Nephron progenitor cell (in vitro differentiated cells): Measurements from ENCODE around the gene CRNKL1.

Experiments used
- DNase-seq: peaks from one replicate; pipeline ENCODE4 v3.0.0; 2021
- H3K27ac Mint-ChIP-seq: 2 replicates; pipeline ENCODE4 v1.8.0; 2021; ENCODE audit warnings: mild to moderate bottlenecking, moderate library complexity, mixed read lengths
- H3K27me3 Mint-ChIP-seq: 2 replicates; pipeline ENCODE4 v1.8.0; 2021; ENCODE audit warnings: mild to moderate bottlenecking, low read depth, mixed read lengths; ENCODE audit not compliant: poor library complexity
- H3K36me3 Mint-ChIP-seq: 2 replicates; pipeline ENCODE4 v1.8.0; 2021; ENCODE audit warnings: low read depth, mixed read lengths
- H3K4me1 Mint-ChIP-seq: 2 replicates; pipeline ENCODE4 v1.8.0; 2021; ENCODE audit warnings: mixed read lengths
- H3K4me3 Mint-ChIP-seq: 2 replicates; pipeline ENCODE4 v1.8.0; 2021; ENCODE audit warnings: mild to moderate bottlenecking, moderate library complexity, mixed read lengths
- H3K9me3 Mint-ChIP-seq: 2 replicates; pipeline ENCODE4 v1.8.0; 2021; ENCODE audit warnings: mild to moderate bottlenecking, moderate library complexity, mixed read lengths
- TF ChIP-seq, protein P1 (sequence below): fragments of 200-600 bp; sonication (generic); IDR thresholded peaks from 2 replicates; pipeline ENCODE4 v1.5.0; 2021; ENCODE audit warnings: antibody characterized with exemption

The CRNKL1 gene

DNA sequence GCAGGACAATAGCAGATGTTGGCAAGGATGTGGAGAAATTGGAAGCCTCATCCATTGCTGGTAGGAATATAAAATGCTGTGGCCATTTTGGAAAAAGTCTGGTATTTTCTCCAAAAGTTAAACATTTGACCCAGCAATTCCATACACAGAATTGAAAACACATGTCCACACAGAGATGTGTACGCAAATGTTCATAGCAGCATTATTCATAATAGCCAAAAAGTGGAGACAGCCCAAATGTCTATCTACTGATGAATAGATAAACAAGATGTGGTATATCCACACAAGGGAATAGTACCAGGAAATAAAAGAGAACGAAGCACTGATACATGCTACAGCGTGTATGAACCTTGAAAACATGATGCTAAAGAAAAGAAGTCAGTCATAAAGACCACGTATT, 40.6 kb upstream of the CRNKL1 start:
- DNase-seq, result no peak
- Mint-ChIP-seq H3K27me3 (peaks cover 15% of the 10 kb centered on the region), H3K4me3 (no peak overlapping the region), H3K9me3 (no peaks in the 10 kb centered on the region), H3K36me3 (no peaks in the 10 kb centered on the region), H3K27ac (no peak overlapping the region), H3K4me1 (peaks cover 5% of the 10 kb centered on the region)
- TF ChIP-seq, protein P1, sequence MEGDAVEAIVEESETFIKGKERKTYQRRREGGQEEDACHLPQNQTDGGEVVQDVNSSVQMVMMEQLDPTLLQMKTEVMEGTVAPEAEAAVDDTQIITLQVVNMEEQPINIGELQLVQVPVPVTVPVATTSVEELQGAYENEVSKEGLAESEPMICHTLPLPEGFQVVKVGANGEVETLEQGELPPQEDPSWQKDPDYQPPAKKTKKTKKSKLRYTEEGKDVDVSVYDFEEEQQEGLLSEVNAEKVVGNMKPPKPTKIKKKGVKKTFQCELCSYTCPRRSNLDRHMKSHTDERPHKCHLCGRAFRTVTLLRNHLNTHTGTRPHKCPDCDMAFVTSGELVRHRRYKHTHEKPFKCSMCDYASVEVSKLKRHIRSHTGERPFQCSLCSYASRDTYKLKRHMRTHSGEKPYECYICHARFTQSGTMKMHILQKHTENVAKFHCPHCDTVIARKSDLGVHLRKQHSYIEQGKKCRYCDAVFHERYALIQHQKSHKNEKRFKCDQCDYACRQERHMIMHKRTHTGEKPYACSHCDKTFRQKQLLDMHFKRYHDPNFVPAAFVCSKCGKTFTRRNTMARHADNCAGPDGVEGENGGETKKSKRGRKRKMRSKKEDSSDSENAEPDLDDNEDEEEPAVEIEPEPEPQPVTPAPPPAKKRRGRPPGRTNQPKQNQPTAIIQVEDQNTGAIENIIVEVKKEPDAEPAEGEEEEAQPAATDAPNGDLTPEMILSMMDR, result no peak

DNA sequence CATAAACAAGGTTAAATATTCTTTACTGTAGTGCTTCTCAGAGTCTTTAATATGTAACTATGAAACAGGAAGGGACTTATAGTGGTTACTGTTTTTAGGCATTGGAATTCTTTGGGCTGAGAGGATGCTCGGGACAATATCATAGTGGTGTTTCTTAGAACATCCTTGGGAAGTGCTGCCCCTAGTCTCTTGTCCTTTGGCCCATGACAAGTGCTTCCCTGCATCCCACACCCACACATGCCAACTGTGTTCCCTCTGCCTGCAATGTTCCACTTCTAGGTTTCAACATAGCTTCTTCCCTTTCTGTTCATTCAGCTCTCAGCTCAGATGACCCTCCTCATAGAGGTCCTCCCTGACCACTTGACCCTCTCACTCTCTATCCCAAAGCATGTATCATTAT, 37.7 kb upstream of the CRNKL1 start:
- no peaks in the 10 kb centered on the region for H3K9me3 Mint-ChIP-seq
- H3K36me3 Mint-ChIP-seq, result no peaks in the 10 kb centered on the region
- DNase-seq, result no peak
- TF ChIP-seq, protein P1, result no peak
- peaks cover 5% of the 10 kb centered on the region for H3K4me1 Mint-ChIP-seq
- no peak overlapping the region for H3K4me3 Mint-ChIP-seq
- H3K27ac Mint-ChIP-seq, result no peak overlapping the region
- H3K27me3 Mint-ChIP-seq, result peaks cover 17% of the 10 kb centered on the region

DNA sequence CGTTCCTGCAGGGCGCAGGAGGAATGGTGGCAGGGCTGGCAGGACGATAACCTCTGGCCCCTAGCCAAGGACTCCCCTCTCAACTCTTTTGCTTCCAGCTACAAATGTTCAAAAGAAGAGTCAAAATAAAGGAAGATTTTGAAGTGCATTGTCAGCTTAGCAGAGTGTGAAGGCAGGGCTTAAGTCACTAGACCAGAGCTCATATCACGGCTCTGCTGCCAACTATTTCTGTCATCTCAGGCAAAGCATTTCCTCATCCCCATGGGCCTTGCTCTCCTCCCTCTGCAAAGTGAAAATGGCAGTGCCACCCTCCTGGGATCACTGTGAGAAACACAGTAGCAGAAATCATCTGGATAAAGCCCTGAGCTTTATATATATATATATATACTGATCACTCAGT, 36.8 kb upstream of the CRNKL1 start:
- Mint-ChIP-seq H3K36me3 (no peaks in the 10 kb centered on the region), H3K9me3 (no peaks in the 10 kb centered on the region), H3K4me3 (no peak overlapping the region), H3K4me1 (no peaks in the 10 kb centered on the region), H3K27me3 (peaks cover 13% of the 10 kb centered on the region), H3K27ac (no peak overlapping the region)
- TF ChIP-seq, protein P1, result no peak
- no peak for DNase-seq

DNA sequence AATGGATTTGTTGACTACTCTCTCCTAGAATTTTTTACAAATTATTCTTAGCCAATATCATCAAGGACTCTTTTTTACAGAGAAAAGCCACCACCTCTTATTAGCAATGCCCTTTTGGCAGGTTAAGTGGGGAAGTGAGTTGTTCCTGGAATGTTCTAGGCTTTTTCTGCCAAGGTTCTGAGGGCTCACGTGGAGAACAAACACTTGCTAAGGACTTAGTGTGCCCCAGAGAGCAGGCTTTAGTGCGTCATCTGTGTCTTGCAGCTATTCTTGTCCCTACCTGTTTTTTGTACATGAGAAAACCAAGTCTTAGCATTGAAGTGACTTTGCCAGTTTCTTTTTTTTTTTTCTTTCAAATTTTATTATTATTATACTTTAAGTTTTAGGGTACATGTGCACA, 33.5 kb upstream of the CRNKL1 start:
- Mint-ChIP-seq H3K4me3 (no peak overlapping the region), H3K27me3 (peaks cover 27% of the 10 kb centered on the region), H3K4me1 (no peaks in the 10 kb centered on the region), H3K9me3 (no peaks in the 10 kb centered on the region), H3K27ac (no peak overlapping the region), H3K36me3 (no peaks in the 10 kb centered on the region)
- no peak for DNase-seq
- TF ChIP-seq, protein P1, result no peak

DNA sequence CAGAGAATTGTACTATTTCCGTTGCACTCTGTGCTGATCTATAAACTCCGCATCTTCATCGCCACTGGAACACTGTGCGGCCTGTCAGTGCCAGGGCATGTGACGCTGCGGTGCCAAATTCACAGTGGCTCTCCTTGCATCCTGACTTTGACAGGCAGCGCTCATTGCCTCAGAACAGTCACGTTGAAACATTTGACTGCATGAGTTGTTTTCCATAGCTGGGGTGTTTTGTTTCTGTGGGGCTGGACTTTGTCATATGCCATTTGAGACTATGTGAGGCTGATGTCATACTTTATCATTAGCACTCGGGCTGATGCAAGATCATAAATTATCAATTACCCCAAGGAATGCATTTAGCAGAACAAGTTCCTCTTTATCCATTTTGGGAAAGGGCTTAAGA, 32.8 kb upstream of the CRNKL1 start:
- no peak overlapping the region for H3K27ac Mint-ChIP-seq
- no peaks in the 10 kb centered on the region for H3K4me1 Mint-ChIP-seq
- TF ChIP-seq, protein P1, result no peak
- H3K36me3 Mint-ChIP-seq, result no peaks in the 10 kb centered on the region
- H3K4me3 Mint-ChIP-seq, result no peak overlapping the region
- H3K27me3 Mint-ChIP-seq, result peaks cover 35% of the 10 kb centered on the region
- no peaks in the 10 kb centered on the region for H3K9me3 Mint-ChIP-seq
- no peak for DNase-seq

DNA sequence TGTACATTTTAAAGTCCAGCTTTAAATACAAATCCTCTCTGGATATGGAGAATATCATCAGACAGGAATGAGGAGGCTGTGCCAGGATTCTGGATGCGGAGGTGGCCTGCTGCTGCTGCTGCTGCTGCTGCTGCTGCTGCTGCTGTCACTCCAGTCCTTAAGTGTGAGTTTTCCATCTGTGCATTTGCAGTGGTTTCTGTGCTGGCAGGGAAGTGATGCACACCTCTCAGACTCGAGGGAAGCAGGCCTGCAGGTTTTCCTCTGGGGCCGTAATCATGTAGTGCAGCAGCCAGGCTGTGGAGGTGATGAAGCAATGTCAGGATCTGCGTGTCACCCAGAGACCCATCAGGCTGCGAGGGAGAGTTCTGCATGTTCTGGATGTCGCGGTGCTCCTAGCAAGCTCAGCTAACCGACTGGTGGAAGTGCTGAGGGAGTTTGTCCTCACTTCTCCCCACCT, 32.1 kb upstream of the CRNKL1 start:
- Mint-ChIP-seq H3K4me3 (no peak overlapping the region), H3K4me1 (no peaks in the 10 kb centered on the region), H3K27ac (no peak overlapping the region), H3K27me3 (peaks cover 36% of the 10 kb centered on the region), H3K36me3 (no peaks in the 10 kb centered on the region), H3K9me3 (no peaks in the 10 kb centered on the region)
- DNase-seq, result no peak
- TF ChIP-seq, protein P1, result no peak
